DOHH2 (cell line): Measurements from ENCODE around the gene PGPEP1.

Experiments used
- EZH2phosphoT487 ChIP-seq: fragments of 200-600 bp; sonication (generic); IDR thresholded peaks from 2 replicates; pipeline ENCODE4 v1.6.1; 2017; ENCODE audit warnings: borderline replicate concordance, mild to moderate bottlenecking, antibody characterized with exemption, low read length, moderate library complexity, mixed read lengths
- TF ChIP-seq, protein P1 (sequence below): fragments of 200-600 bp; sonication (generic); IDR thresholded peaks from one replicate; pipeline ENCODE4 v1.5.1; 2014; ENCODE audit warnings: antibody characterized with exemption, mild to moderate bottlenecking, low read depth, low read length; ENCODE audit not compliant: poor library complexity, severe bottlenecking

- TF ChIP-seq, protein P1, sequence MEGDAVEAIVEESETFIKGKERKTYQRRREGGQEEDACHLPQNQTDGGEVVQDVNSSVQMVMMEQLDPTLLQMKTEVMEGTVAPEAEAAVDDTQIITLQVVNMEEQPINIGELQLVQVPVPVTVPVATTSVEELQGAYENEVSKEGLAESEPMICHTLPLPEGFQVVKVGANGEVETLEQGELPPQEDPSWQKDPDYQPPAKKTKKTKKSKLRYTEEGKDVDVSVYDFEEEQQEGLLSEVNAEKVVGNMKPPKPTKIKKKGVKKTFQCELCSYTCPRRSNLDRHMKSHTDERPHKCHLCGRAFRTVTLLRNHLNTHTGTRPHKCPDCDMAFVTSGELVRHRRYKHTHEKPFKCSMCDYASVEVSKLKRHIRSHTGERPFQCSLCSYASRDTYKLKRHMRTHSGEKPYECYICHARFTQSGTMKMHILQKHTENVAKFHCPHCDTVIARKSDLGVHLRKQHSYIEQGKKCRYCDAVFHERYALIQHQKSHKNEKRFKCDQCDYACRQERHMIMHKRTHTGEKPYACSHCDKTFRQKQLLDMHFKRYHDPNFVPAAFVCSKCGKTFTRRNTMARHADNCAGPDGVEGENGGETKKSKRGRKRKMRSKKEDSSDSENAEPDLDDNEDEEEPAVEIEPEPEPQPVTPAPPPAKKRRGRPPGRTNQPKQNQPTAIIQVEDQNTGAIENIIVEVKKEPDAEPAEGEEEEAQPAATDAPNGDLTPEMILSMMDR = no peak
- TF ChIP-seq EZH2phosphoT487 = no peak
Measured at GRCh38 chr19:18295034-18295451, 45.4 kb upstream of the PGPEP1 start.
